Tibial nerve (tissue), 4 donors: ENCODE results near the gene HEXB.

Experiments
- EP300 ChIP-seq, 2 donors: sonication (generic); formaldehyde crosslinking; IDR thresholded peaks; one replicate each; pipeline ENCODE4 v1.6.1; 2017; ENCODE audit warnings: antibody characterized with exemption in 2 of 2, mild to moderate bottlenecking in 1 of 2
- POLR2A ChIP-seq, 2 donors: fragments of 450-650 bp; IDR thresholded peaks; one replicate each; pipeline ENCODE4 v1.6.1; 2017; ENCODE audit warnings: antibody characterized with exemption in 2 of 2, mild to moderate bottlenecking in 2 of 2, moderate library complexity in 2 of 2
- TF ChIP-seq, protein P1 (sequence below), 5 experiments: fragments of 200-600 bp in 3 of 5; fragments of 450-650 bp in 2 of 5; sonication (generic) in 3 of 5; IDR thresholded peaks; one replicate each; pipeline ENCODE4 v1.5.1; 2016 to 2019; ENCODE audit warnings: antibody characterized with exemption in 5 of 5, mild to moderate bottlenecking in 3 of 5, moderate library complexity in 2 of 5

DNA sequence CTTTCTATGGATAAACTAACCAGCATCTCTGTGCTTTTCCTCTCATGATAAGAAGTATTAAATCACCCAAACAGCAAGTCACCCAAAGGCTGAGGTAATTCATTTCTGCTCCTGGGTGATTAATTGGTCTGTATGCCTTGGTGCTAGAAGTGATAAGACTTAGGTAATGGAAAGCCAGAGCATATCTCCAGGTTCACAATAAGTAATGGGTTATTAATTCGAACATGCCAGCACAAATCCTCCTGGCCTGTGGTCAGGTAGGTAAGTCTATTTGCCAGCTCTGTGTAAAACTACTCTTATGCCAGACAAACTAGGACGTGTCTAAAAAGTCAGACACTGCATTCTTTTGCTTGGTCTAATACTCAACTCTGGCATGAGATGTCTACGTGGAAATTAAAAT, 33.3 kb upstream of the HEXB start:
- TF ChIP-seq POLR2A (IDR thresholded peaks at IDR 0.05), result no peak
- TF ChIP-seq, protein P1, sequence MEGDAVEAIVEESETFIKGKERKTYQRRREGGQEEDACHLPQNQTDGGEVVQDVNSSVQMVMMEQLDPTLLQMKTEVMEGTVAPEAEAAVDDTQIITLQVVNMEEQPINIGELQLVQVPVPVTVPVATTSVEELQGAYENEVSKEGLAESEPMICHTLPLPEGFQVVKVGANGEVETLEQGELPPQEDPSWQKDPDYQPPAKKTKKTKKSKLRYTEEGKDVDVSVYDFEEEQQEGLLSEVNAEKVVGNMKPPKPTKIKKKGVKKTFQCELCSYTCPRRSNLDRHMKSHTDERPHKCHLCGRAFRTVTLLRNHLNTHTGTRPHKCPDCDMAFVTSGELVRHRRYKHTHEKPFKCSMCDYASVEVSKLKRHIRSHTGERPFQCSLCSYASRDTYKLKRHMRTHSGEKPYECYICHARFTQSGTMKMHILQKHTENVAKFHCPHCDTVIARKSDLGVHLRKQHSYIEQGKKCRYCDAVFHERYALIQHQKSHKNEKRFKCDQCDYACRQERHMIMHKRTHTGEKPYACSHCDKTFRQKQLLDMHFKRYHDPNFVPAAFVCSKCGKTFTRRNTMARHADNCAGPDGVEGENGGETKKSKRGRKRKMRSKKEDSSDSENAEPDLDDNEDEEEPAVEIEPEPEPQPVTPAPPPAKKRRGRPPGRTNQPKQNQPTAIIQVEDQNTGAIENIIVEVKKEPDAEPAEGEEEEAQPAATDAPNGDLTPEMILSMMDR (IDR thresholded peaks at IDR 0.05), result no peak
- TF ChIP-seq EP300 (IDR thresholded peaks at IDR 0.05), result no peak
